AG09319 (cell line): ENCODE measurements around the gene SYT5.
"Not testable (repeated sequence)": the region's sequence is repeated elsewhere in the genome, so short reads cannot be mapped to it uniquely, and the experiment has no call there.

Source experiments
- DNase-seq: peaks from one replicate; pipeline ENCODE4 v3.0.0-alpha.2; 2010; ENCODE audit warnings: low read depth; ENCODE audit errors: extremely low read depth
- CTCF ChIP-seq: IDR thresholded peaks from 2 replicates; pipeline ENCODE4 v1.5.1; 2011; ENCODE audit warnings: low read depth, mild to moderate bottlenecking, inconsistent platforms, low read length, moderate library complexity

Gene SYT5

GRCh38 chr19:55157064-55157908 lies 22.8 kb downstream of the SYT5 start, which contains the start of gene TNNI3:
TSS of gene TNNI3 (minus strand) at chr19:55157732. CDS start at chr19:55157589, 143 bp downstream.
- no peak for TF ChIP-seq CTCF
- DNase-seq = no peak

GRCh38 chr19:55156202-55157063 lies 23.7 kb downstream of the SYT5 start:
- DNase-seq = no peak
- TF ChIP-seq CTCF = no peak

- not testable (repeated sequence) for DNase-seq
Observed at GRCh38 chr19:55155784-55156183, 24.3 kb downstream of the SYT5 start.

- no peak for DNase-seq
- no peak for TF ChIP-seq CTCF
Observed at GRCh38 chr19:55153652-55154264, 26.3 kb downstream of the SYT5 start.

GRCh38 chr19:55152017-55152416 lies 28.1 kb downstream of the SYT5 start:
- no peak for TF ChIP-seq CTCF
- no peak for DNase-seq

- no peak for DNase-seq
- TF ChIP-seq CTCF = no peak
Observed at GRCh38 chr19:55149078-55150003, 30.7 kb downstream of the SYT5 start, which contains the start of gene TNNT1. TSS of gene TNNT1 (minus strand) at chr19:55149206. CDS start at chr19:55147157, 2,049 bp downstream.
